Esophagus (tissue), 2 donors: ENCODE measurements around the gene COG7. TPM values are rescaled to one million over a fixed set of nuclear protein-coding genes. Genes with fewer than 3 reads are reported as not detected.
"Not testable (repeated sequence)": the region's sequence is repeated elsewhere in the genome, so short reads cannot be mapped to it uniquely, and the experiment has no call there.

Experiments
- H3K27ac ChIP-seq, 2 donors: one replicate each; pipeline ENCODE4 v1.5.1; 2013; ENCODE audit warnings: low read depth in 2 of 2, mild to moderate bottlenecking in 2 of 2, inconsistent platforms in 1 of 2, low read length in 1 of 2, moderate library complexity in 1 of 2
- H3K27me3 ChIP-seq, 2 donors: one replicate each; pipeline ENCODE4 v1.6.1; 2013; ENCODE audit warnings: low read length in 2 of 2, control low read depth in 1 of 2, mild to moderate bottlenecking in 1 of 2; ENCODE audit not compliant: insufficient read depth in 2 of 2, control insufficient read depth in 1 of 2
- H3K36me3 ChIP-seq, 2 donors: one replicate each; pipeline ENCODE4 v1.6.1; 2013; ENCODE audit warnings: low read length in 1 of 2; ENCODE audit not compliant: control insufficient read depth in 2 of 2, insufficient read depth in 2 of 2
- H3K4me1 ChIP-seq, 2 donors: one replicate each; pipeline ENCODE4 v1.6.1; 2013; ENCODE audit warnings: low read length in 1 of 2; ENCODE audit not compliant: control insufficient read depth in 2 of 2, insufficient read depth in 2 of 2
- H3K4me3 ChIP-seq, 2 donors: one replicate each; pipeline ENCODE4 v1.5.1; 2013; ENCODE audit warnings: low read length in 2 of 2, mild to moderate bottlenecking in 2 of 2, low read depth in 1 of 2, moderate library complexity in 1 of 2
- H3K9me3 ChIP-seq, 2 donors: one replicate each; pipeline ENCODE4 v1.6.1; 2013; ENCODE audit warnings: mild to moderate bottlenecking in 2 of 2, low read depth in 1 of 2, low read length in 1 of 2, moderate library complexity in 1 of 2; ENCODE audit not compliant: control insufficient read depth in 2 of 2, insufficient read depth in 1 of 2
- WGBS, 2 donors: extraction: QIAGEN DNeasy Blood & Tissue Kit; methylation state at CpG; one replicate each; pipeline ENCODE4 v1.1.7; 2013; 5-methylcytosine and 5-hydroxymethylcytosine counted together
- polyA plus RNA-seq, 2 donors: library from polyadenylated mRNA; stranded (reverse); fragments of 200-250 nt; gene quantifications; one replicate each; pipeline ENCODE4 v1.2.3, GENCODE V29; 2013
- donor health status: healthy with polysubstance abuse.
- donor health status: Bipolar disorder and iron deficiency.

COG7 gene
- polyA plus RNA-seq, 2 donors, result 14.2 to 21.2 TPM

GRCh38 chr16:23480257-23480656 lies 27.3 kb upstream of the COG7 start:
- Histone ChIP-seq H3K27ac (no peak overlapping the region), H3K27me3 (no peaks in the 10 kb centered on the region), H3K4me3 (no peak overlapping the region), H3K4me1 (peaks cover 0 to 2% of the 10 kb centered on the region in 2 donors), H3K36me3 (peaks cover 23 to 38% of the 10 kb centered on the region in 2 donors), H3K9me3 (peaks cover 0 to 4% of the 10 kb centered on the region in 2 donors)
- 89% methylated on average over 4 of the region's 4 CpGs for WGBS, 2 donors

- Histone ChIP-seq H3K27me3 (no peaks in the 10 kb centered on the region), H3K4me3 (no peak overlapping the region), H3K9me3 (peaks cover 0 to 4% of the 10 kb centered on the region in 2 donors), H3K4me1 (peaks cover 0 to 2% of the 10 kb centered on the region in 2 donors), H3K36me3 (peaks cover 19 to 35% of the 10 kb centered on the region in 2 donors), H3K27ac (no peak overlapping the region)
- 91 to 100% methylated on average over 3 of the region's 3 CpGs for WGBS, 2 donors
These were observed 26.1 kb upstream of the COG7 start for GRCh38 chr16:23479138-23479537.

- peaks cover 19 to 35% of the 10 kb centered on the region in 2 donors for H3K36me3 ChIP-seq
- H3K27ac ChIP-seq, result no peak overlapping the region
- peaks cover 0 to 2% of the 10 kb centered on the region in 2 donors for H3K4me1 ChIP-seq
- H3K9me3 ChIP-seq, result peaks cover 0 to 4% of the 10 kb centered on the region in 2 donors
- WGBS, 2 donors, result 95 to 100% methylated on average over 3 of the region's 3 CpGs
- H3K27me3 ChIP-seq, result no peaks in the 10 kb centered on the region
- no peak overlapping the region for H3K4me3 ChIP-seq
These were observed 25.6 kb upstream of the COG7 start for GRCh38 chr16:23478566-23478965.

GRCh38 chr16:23476289-23476688 lies 23.3 kb upstream of the COG7 start:
- Histone ChIP-seq H3K27ac (no peak overlapping the region), H3K4me3 (no peak overlapping the region), H3K36me3 (peaks cover 13 to 29% of the 10 kb centered on the region in 2 donors), H3K27me3 (no peaks in the 10 kb centered on the region), H3K9me3 (peaks cover 0 to 4% of the 10 kb centered on the region in 2 donors), H3K4me1 (peaks cover 0 to 2% of the 10 kb centered on the region in 2 donors)
- WGBS, 2 donors, result 90 to 100% methylated on average over 1 of the region's 1 CpG

GRCh38 chr16:23469814-23470213 lies 16.8 kb upstream of the COG7 start:
- H3K4me3 ChIP-seq, result no peak overlapping the region
- no peak overlapping the region for H3K27ac ChIP-seq
- peaks cover 0 to 3% of the 10 kb centered on the region in 2 donors for H3K4me1 ChIP-seq
- H3K36me3 ChIP-seq, result peaks cover 12% of the 10 kb centered on the region in 2 donors
- 38 to 57% methylated on average over 6 of the region's 6 CpGs for WGBS, 2 donors
- H3K27me3 ChIP-seq, result no peaks in the 10 kb centered on the region
- H3K9me3 ChIP-seq, result no peaks in the 10 kb centered on the region

GRCh38 chr16:23466162-23466885 lies 13.3 kb upstream of the COG7 start:
- Histone ChIP-seq H3K4me3 (no peak overlapping the region), H3K27me3 (no peaks in the 10 kb centered on the region), H3K9me3 (no peaks in the 10 kb centered on the region), H3K36me3 (peaks cover 12% of the 10 kb centered on the region in 2 donors), H3K4me1 (peaks cover 0 to 3% of the 10 kb centered on the region in 2 donors), H3K27ac (no peak overlapping the region)
- 71 to 78% methylated on average over 4 of the region's 4 CpGs for WGBS, 2 donors

- H3K9me3 ChIP-seq, result no peaks in the 10 kb centered on the region
- no peaks in the 10 kb centered on the region for H3K27me3 ChIP-seq
- 100% methylated on average over 2 of the region's 2 CpGs for WGBS, 2 donors
- H3K4me3 ChIP-seq, result no peak overlapping the region
- H3K4me1 ChIP-seq, result peaks cover 0 to 3% of the 10 kb centered on the region in 2 donors
- H3K36me3 ChIP-seq, result peaks cover 12% of the 10 kb centered on the region in 2 donors
- H3K27ac ChIP-seq, result no peak overlapping the region
These were observed 12.2 kb upstream of the COG7 start for GRCh38 chr16:23465179-23465578.

GRCh38 chr16:23464196-23464595 lies 11.2 kb upstream of the COG7 start:
- H3K27ac ChIP-seq, result no peak overlapping the region
- H3K9me3 ChIP-seq, result no peaks in the 10 kb centered on the region
- H3K36me3 ChIP-seq, result peaks cover 9 to 12% of the 10 kb centered on the region in 2 donors
- WGBS, 2 donors, result 55 to 63% methylated on average over 1 of the region's 1 CpG
- H3K4me3 ChIP-seq, result no peak overlapping the region
- H3K27me3 ChIP-seq, result no peaks in the 10 kb centered on the region
- no peaks in the 10 kb centered on the region for H3K4me1 ChIP-seq

- 24 to 41% methylated on average over 5 of the region's 6 CpGs for WGBS, 2 donors
- H3K27ac ChIP-seq, H3K4me3 ChIP-seq, H3K27me3 ChIP-seq, H3K4me1 ChIP-seq, H3K9me3 ChIP-seq, H3K36me3 ChIP-seq: not testable (repeated sequence)
These were observed 10.0 kb upstream of the COG7 start for GRCh38 chr16:23462994-23463393.
